ENCODE results near the gene C1RL. TPM values are rescaled to one million over a fixed set of nuclear protein-coding genes. Genes with fewer than 3 reads are reported as not detected.

The C1RL gene, protein sequence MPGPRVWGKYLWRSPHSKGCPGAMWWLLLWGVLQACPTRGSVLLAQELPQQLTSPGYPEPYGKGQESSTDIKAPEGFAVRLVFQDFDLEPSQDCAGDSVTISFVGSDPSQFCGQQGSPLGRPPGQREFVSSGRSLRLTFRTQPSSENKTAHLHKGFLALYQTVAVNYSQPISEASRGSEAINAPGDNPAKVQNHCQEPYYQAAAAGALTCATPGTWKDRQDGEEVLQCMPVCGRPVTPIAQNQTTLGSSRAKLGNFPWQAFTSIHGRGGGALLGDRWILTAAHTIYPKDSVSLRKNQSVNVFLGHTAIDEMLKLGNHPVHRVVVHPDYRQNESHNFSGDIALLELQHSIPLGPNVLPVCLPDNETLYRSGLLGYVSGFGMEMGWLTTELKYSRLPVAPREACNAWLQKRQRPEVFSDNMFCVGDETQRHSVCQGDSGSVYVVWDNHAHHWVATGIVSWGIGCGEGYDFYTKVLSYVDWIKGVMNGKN
- 9.6 to 14.0 TPM (median 12.0 TPM) in 5 replicates for total RNA-seq (2022; extraction: Qiagen RNA extraction; ENCODE audit: low read depth)

DNA sequence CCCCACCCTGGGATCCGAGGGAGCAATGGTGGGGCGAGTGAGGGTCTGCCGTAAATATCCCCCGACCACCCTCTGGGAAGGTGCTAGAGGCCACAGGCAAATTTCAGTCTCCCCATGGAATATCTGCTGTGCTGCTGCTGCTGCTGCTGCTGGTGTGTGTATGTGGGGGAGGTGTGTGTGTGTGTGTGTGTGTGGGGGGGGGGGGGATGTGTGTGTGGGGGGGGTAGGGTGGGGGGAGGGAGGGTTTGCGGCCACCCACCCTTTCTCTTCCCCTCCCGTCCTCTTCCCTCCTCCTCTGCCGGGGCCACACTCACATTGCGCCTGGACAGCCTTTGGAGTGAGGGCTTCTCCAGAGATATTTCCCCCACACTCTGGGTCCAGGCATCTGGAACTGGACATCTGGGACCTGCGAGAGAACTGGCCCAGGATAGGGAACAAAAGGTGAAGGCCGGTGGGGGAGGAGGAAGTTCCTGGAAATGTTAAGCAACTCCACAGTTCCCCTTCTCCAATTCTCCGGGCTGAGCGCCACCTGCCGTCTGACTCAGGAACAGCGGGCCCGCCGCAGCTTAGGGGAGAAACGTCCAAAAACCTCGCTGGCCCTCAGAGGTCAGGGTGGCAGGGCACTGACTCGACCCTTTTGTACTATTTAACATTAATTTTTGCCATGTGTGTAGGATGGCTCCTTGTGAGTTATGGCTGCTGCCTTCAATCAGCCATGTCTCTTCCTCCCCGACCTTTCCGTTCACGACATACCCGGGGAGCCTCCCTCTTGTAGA, at the start of gene C1RL:
Gene C1RL (minus strand): TSS at position 419 of the 776 bp plus-strand sequence. CDS start 34 bp downstream, at position 385.

DNA sequence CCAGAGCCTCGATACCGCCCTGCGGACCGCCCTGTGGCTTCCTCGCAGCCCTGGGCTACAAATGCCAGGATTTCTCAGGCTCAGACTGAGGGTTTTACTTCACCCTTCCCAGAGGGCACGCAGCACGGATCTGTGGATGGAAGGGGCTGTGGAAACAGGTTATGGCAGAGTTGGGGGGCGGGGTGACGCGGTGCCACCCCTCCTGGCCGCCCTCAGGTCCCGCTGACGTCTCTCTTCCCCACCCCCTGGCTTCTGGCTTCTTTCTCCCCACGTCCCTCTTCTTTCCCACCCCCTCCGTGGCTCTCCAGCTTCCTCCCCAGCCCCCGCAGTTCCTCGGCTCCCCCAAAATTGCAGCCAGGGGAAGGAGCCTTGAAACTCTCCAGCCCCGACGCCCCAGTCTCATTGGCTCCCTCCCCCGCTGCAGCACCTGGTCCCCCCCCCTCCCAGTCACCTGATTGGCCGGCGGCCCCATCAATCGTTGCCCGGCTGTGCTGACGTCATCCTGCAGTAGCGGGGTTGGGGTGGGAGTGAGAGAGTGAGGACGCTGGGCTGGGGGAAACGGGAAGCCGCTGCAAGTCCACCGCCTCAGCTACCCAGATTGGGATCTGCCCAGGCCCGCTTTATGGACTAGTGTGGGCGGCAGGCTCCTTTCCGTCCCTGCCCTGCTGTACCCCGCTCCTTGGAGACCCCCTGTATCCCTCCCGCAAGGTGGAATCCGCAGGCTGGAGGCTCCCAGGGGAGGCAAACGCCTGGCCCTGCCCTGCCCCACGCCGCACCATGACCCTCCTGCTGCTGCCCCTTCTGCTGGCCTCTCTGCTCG, 21.1 kb upstream of the C1RL start, which contains the start of gene CLSTN3:
Gene CLSTN3 (plus strand): TSS at position 500 of the 820 bp plus-strand sequence. CDS start 278 bp downstream, at position 778.

DNA sequence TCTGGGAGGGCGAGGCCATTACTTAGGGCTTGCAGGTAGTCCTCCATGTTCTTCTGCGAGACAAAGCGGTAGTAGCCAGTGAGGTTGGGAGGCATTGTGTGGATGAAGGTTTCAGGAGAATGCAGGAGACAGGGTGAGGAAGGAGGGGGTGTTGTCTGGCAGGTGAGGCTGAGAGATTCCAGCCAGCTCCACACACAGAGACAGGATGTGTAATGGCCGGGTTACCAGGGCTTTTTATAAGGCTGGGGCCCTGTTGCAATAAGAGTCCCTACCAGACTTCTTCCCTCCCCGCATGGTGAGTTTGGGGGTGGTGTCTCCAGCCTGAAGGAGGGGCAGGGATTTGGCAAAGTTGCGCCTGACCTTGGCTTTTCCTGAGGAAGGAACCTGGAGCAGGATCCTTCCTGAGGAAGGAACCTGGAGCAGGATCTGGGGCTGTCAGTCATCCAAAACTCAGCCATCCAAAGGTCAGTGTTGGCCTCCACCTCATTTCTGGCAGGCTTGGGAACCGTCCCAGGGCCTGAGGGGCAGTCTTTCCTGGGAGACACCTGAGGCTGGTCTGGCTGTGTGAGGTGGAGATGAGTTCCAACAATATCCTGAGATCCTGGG, 19.8 kb upstream of the C1RL start, which contains the start of gene RBP5:
Gene RBP5 (minus strand): TSS at position 209 of the 606 bp plus-strand sequence. CDS start 114 bp downstream, at position 95.

DNA sequence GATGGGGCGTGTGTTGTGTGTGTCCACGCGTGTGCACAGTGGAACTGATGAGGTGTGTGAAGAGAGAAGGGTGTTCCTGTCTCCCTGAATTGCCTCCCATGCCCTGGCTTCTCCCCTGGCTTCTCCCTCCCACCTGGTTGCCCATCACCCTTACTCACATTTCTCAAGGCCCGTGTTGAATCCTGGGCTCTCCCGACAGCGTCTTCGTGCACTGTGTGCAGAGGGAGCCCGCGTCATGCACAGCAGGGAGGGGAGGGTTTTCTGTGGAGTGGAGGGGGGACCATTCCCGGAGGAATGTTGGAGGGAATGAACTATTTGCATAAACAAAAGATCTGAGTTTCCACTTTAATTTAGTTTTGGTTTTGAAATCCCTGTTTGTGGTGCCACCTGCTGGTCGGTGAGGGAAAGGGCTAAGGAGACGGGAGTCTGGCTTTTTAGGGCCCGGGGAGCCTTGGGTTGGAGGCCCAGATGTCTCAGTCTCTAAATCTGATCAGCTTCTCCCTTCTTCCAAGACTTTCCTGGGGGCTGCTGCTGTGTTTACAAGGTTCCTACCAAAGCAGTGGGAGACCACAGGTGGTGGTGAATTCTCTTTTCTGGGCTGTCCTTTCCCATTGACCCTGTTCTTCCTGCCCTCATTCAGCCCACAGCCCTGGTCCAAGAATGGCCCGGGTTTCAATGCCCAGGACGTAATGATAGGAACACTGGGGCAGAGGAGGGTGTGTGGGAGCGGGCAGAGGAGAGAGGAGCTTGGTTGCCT, 16.6 kb downstream of the C1RL start, which contains the start of gene C1R:
Gene C1R (minus strand): TSS at position 217 of the 757 bp plus-strand sequence. CDS start 57 bp downstream, at position 160.

DNA sequence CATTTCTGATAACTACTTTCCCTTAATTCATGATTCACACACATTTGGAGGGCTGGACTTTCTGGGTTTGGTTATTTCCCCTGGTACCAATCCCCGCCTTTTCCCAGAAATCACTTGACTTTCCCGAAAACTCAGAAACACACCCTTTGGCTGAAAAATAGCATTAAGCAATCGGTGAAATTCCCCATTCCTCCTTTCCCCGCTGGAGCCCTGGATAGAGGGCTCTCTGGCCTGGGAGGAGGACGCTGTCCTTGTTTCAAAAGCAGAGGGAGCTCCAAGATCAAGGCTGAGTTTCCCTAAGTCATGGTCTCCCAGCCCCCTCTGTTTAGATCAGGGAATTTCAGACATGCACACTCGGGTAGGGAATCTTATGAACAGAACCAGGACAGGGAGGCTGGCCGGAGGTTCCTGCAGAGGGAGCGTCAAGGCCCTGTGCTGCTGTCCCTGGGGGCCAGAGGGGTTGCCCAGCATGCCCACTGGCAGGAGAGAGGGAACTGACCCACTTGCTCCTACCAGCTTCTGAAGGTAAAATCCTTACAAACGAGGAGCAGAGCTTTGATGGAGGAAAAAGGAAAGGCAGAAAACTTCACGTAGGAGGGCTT, 48.6 kb downstream of the C1RL start, which contains the start of gene C1S:
Gene C1S (plus strand): TSS at position 366 of the 602 bp plus-strand sequence. CDS start 1,195 bp downstream, outside the sequence.

Other genes starting within 250 kb of the C1RL start
- 1,539 to 1,667 TPM (median 1,622 TPM) in 5 replicates for gene TPI1, start 241.7 kb downstream of the C1RL start, total RNA-seq (2022; extraction: Qiagen RNA extraction; ENCODE audit: low read depth)
- gene SPSB2, start 235.9 kb downstream of the C1RL start, total RNA-seq (2022; extraction: Qiagen RNA extraction; ENCODE audit: low read depth) = 18.3 to 23.2 TPM (median 21.4 TPM) in 5 replicates
- 15.5 to 18.7 TPM (median 18.1 TPM) in 5 replicates for gene LRRC23, start 204.4 kb downstream of the C1RL start, total RNA-seq (2022; extraction: Qiagen RNA extraction; ENCODE audit: low read depth)
- 37.1 to 44.4 TPM (median 42.7 TPM) in 5 replicates for gene ENO2, start 194.6 kb downstream of the C1RL start, total RNA-seq (2022; extraction: Qiagen RNA extraction; ENCODE audit: low read depth)
- 49.8 to 82.1 TPM (median 68.2 TPM) in 5 replicates for gene ATN1, start 181.3 kb downstream of the C1RL start, total RNA-seq (2022; extraction: Qiagen RNA extraction; ENCODE audit: low read depth)
- gene RNU7-1, start 165.4 kb downstream of the C1RL start, total RNA-seq (2022; extraction: Qiagen RNA extraction; ENCODE audit: low read depth) = not detected in 5 replicates
- gene C12orf57, start 165.2 kb downstream of the C1RL start, total RNA-seq (2022; extraction: Qiagen RNA extraction; ENCODE audit: low read depth) = 274 to 300 TPM (median 288 TPM) in 5 replicates
- gene PTPN6, start 157.9 kb downstream of the C1RL start, total RNA-seq (2022; extraction: Qiagen RNA extraction; ENCODE audit: low read depth) = 7.6 to 14.4 TPM (median 10.8 TPM) in 5 replicates
- 313 to 344 TPM (median 323 TPM) in 5 replicates for gene PHB2, start 138.6 kb downstream of the C1RL start, total RNA-seq (2022; extraction: Qiagen RNA extraction; ENCODE audit: low read depth)
- gene EMG1, start 138.3 kb downstream of the C1RL start, total RNA-seq (2022; extraction: Qiagen RNA extraction; ENCODE audit: low read depth) = 62.4 to 70.8 TPM (median 65.4 TPM) in 5 replicates
- 26.9 to 31.8 TPM (median 30.4 TPM) in 5 replicates for gene LPCAT3, start 90.7 kb downstream of the C1RL start, total RNA-seq (2022; extraction: Qiagen RNA extraction; ENCODE audit: low read depth)
- 38.6 to 61.7 TPM (median 42.5 TPM) in 5 replicates for gene C1S, start 48.5 kb downstream of the C1RL start, total RNA-seq (2022; extraction: Qiagen RNA extraction; ENCODE audit: low read depth)
- gene C1R, start 16.8 kb downstream of the C1RL start, total RNA-seq (2022; extraction: Qiagen RNA extraction; ENCODE audit: low read depth) = 24.1 to 46.2 TPM (median 28.9 TPM) in 5 replicates
- not detected in 5 replicates for gene RBP5, start 19.7 kb upstream of the C1RL start, total RNA-seq (2022; extraction: Qiagen RNA extraction; ENCODE audit: low read depth)
- gene CLSTN3, start 21.2 kb upstream of the C1RL start, total RNA-seq (2022; extraction: Qiagen RNA extraction; ENCODE audit: low read depth) = 11.3 to 15.3 TPM (median 13.4 TPM) in 5 replicates
- 31.3 to 38.1 TPM (median 35.5 TPM) in 5 replicates for gene PEX5, start 80.5 kb upstream of the C1RL start, total RNA-seq (2022; extraction: Qiagen RNA extraction; ENCODE audit: low read depth)
- not detected in 5 replicates for gene ACSM4, start 194.9 kb upstream of the C1RL start, total RNA-seq (2022; extraction: Qiagen RNA extraction; ENCODE audit: low read depth)